Kasumi-1 (cell line): ENCODE results near the gene SPTB.

Source experiments
- DNase-seq, 2 experiments: peaks; one replicate each; lab custom pipeline; 2025; lab: John Stamatoyannopoulos, UW

The SPTB gene

DNA sequence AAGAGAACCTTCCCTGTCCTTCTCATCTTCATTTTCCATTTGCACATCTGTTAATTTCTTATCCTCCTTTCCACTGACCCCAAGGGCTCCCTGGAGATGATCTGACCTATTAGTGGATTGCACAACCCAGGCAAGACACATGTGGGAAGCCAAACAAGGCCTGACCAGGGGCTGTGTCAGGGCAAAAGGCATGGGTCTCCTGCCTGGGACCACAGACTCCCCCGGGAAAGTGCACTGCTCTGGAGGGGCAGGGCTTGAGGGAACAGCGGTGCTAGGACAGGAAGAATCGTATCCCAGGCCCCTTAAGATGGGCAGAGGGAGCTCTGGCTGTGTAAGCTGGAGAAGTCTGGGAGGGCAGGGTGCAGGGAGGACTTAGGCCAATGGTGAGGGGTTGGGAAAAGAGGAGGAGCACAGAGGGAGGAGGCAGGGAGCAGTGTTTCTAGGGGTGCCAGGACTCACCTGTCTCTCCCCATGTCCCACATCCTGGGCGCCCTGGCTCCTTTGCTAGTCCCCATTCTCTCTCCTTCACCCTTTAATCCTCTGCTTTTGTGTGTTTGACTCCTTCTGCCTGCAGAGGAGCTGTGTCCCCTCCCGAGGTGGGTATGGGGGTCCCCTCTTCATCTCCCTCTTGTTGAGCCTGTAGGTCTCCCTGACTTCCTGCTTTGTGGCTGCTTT, 150.2 kb downstream of the SPTB start:
- no peak for DNase-seq

GRCh38 chr14:64728856-64729255, 150.9 kb downstream of the SPTB start:
- no peak for DNase-seq

DNA sequence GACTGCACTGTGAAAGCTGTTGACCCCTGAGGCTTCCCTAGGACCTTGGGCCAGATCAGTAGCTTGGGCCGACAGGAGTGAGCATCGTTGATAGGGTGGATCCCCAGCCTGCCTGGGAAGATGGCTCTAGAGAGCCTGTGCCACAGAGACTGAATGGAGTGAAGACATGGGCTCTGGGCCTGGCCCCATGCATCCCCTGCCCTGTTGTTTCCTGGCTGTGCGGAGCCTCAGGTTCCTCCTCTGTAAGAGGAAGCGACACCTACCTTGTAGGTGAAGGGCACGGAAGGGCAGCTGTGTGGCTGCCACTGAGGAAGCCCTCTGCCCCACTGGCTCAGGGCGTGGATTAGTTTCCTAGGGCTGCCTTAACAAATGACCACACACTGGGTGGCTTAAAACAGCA, 151.6 kb downstream of the SPTB start:
- no peak for DNase-seq

DNA sequence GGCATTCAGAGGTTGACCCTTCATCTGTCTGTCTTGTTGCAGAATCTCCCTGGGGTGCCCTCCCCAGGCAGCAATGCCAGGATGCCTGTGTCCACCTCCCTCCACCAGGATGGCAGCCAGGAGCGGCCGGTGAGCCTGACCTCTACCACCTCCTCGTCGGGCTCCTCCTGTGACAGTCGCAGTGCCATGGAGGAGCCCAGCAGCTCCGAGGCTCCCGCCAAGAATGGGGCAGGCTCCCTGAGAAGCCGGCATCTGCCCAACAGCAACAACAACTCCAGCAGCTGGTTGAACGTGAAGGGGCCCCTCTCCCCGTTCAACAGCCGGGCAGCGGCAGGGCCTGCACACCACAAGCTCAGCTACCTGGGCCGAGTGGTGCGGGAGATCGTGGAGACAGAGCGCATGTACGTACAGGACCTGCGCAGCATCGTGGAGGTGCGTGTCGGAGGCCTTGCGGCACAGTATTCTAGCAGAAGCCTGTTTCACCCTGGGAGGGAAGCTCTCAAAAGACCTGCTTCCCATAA, 152.1 kb downstream of the SPTB start:
- no peak for DNase-seq

DNA sequence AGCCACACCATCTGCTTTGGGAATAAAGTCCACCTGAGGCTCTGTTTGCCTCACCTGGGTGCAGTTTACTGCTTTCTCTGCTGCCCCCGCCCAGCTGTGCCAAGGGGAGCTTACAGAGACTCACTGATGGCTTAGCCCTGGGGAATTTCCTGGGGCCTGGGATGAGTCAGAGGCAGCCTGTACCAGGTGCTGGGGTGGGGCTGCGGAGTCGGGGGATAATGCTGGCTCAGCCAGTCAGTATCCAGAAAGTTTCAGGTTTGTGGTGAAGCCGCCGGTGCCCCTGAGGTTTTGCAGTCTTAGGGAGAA, 153.2 kb downstream of the SPTB start:
- DNase-seq: no peak

GRCh38 chr14:64725879-64726584, 153.7 kb downstream of the SPTB start:
- no peak for DNase-seq

GRCh38 chr14:64725261-64725815, 154.4 kb downstream of the SPTB start:
- no peak for DNase-seq

DNA sequence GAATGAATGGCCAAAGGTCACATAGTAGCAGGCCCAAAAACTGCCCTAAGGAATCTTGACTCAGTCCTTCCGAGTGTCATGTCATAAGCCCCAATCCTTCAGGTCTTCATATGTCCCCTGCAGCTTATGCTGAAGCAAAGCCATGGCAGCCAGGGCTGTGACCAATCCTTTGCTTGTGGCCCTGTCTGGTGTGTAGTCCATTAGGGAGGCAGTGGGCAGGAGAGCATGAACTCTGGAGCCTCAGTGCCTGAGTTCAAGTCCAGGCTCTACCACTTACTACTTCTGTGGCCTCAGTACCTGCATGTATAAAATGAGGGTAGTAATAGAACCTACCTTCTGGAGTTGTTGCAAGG, 155.2 kb downstream of the SPTB start:
- no peak for DNase-seq

- no peak for DNase-seq
These were observed 155.8 kb downstream of the SPTB start for GRCh38 chr14:64723691-64724577.

GRCh38 chr14:64722842-64723447, 156.8 kb downstream of the SPTB start:
- DNase-seq: no peak

- no peak for DNase-seq
These were observed 157.8 kb downstream of the SPTB start for GRCh38 chr14:64721899-64722298.

DNA sequence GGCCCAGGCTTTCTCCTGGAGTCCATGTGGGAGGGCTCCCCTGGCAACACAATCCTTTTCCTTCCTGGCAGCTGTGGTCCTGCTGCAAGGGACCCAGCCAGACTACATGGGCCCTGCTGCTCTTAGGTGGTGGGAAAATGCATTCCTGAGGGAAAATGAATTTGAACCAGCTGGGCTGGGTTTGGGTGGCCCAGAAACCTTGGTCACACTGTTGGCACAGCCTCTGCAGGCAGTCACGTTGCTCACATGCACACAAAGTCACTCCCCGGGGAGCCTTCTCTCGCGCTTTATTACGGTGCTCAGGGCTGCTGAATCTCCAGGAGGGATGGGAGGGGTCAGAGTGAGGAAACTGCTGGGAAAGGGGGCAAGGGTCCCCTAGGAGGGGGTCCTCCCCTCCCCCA, 158.3 kb downstream of the SPTB start:
- no peak for DNase-seq

DNA sequence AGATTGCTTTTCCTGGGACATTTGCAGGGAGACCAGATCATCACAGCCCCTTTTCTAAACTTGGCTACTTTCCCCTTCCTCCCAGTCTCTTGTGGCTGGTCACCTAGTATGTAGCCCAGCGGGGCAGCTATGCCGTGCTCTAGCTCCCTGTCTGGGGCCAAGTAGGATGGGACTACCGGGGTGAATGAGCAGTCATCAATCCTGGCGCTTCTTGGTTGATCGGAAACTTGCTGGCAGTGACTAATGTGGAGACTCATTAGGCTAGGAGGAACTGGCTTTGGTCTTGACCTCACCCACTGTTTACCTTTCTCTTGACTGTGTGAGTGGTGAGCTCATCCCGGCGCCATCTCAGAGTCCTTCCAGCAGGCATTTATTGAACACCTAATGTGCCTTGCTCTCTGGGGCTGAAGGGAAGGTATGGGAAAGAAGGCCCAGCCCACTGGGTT, 159.6 kb downstream of the SPTB start:
- DNase-seq: no peak

- DNase-seq: no peak
These were observed 160.1 kb downstream of the SPTB start for GRCh38 chr14:64719601-64720000.

DNA sequence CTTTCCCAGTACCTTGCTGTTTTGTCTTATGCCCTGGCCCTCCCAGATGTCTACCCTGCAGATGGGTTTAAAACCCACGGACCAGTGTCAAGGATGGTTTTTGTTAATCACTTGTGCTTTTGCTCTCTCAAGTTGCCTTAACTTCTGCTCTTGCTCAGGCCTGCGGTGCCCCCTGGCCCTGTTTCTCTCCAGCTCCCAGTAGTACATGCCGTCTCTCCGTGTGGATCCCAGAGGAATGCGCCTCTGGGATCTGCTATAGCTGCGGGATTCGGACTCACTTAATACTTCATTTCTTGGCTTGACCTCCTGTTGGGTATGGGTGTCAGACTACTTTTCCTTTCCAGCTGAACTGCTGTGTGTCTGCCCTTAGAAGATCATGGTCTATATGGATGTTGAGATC, 160.9 kb downstream of the SPTB start:
- DNase-seq: no peak

GRCh38 chr14:64717870-64718269, 161.8 kb downstream of the SPTB start:
- no peak for DNase-seq

- DNase-seq: no peak
These were observed 163.9 kb downstream of the SPTB start for GRCh38 chr14:64715628-64716412.

GRCh38 chr14:64715146-64715627, 164.5 kb downstream of the SPTB start:
- no peak for DNase-seq

- DNase-seq: no peak
These were observed 165.2 kb downstream of the SPTB start for GRCh38 chr14:64714432-64715025.

GRCh38 chr14:64713677-64714076, 166.0 kb downstream of the SPTB start:
- DNase-seq: no peak

DNA sequence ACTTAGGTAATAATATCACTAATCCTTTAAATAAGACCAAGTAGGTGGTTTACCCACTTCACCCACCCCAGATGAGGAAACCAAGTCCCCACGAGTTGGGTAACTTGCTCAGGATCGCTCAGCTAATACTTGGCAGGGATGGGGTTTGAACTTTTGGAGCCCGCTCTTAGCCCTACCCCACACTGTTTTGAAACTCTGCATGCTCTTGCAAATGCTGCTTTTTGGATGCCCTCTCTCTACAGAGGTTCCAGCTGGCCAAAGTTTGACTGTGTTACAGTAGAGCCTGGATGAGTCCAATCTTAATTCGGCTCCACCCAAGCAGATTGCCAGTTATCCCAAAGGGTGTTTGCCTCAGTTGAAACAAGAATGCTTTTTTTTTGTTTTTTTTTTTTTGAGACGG, 168.7 kb downstream of the SPTB start:
- DNase-seq: no peak
